Measurements from ENCODE around the gene MCTP1.
"Not testable (repeated sequence)": the region's sequence is repeated elsewhere in the genome, so short reads cannot be mapped to it uniquely, and the experiment has no call there.

MCTP1 gene

GRCh38 chr5:95251185-95251584 is 33.7 kb downstream of the MCTP1 start:
- no peak for FAIRE-seq

GRCh38 chr5:95244479-95244878 is 40.4 kb downstream of the MCTP1 start:
- no peak for FAIRE-seq

- no peak for FAIRE-seq
Observed at GRCh38 chr5:95241635-95242034, 43.3 kb downstream of the MCTP1 start.

- no peak for FAIRE-seq
Observed at GRCh38 chr5:95241161-95241560, 43.7 kb downstream of the MCTP1 start.

- FAIRE-seq: no peak
Observed at GRCh38 chr5:95238560-95239325, 46.2 kb downstream of the MCTP1 start.

- no peak for FAIRE-seq
Observed at GRCh38 chr5:95237324-95237723, 47.6 kb downstream of the MCTP1 start.

- no peak for FAIRE-seq
Observed at GRCh38 chr5:95235439-95235982, 49.4 kb downstream of the MCTP1 start.

GRCh38 chr5:95229646-95230045 is 55.2 kb downstream of the MCTP1 start:
- no peak for FAIRE-seq

GRCh38 chr5:95224701-95225459 is 60.0 kb downstream of the MCTP1 start:
- FAIRE-seq: no peak

- no peak for FAIRE-seq
Observed at GRCh38 chr5:95223566-95224258, 61.2 kb downstream of the MCTP1 start.

- FAIRE-seq: no peak
Observed at GRCh38 chr5:95222836-95223235, 62.1 kb downstream of the MCTP1 start.

GRCh38 chr5:95221234-95221633 is 63.7 kb downstream of the MCTP1 start:
- no peak for FAIRE-seq

GRCh38 chr5:95220381-95220780 is 64.5 kb downstream of the MCTP1 start:
- no peak for FAIRE-seq

- FAIRE-seq: no peak
Observed at GRCh38 chr5:95219411-95219810, 65.5 kb downstream of the MCTP1 start.

- FAIRE-seq: no peak
Observed at GRCh38 chr5:95217881-95218280, 67.0 kb downstream of the MCTP1 start.

GRCh38 chr5:95217351-95217750 is 67.5 kb downstream of the MCTP1 start:
- no peak for FAIRE-seq

- FAIRE-seq: no peak
Observed at GRCh38 chr5:95216136-95216955, 68.5 kb downstream of the MCTP1 start.

GRCh38 chr5:95207811-95208210 is 77.1 kb downstream of the MCTP1 start:
- FAIRE-seq: not testable (repeated sequence)

GRCh38 chr5:95194856-95195255 is 90.0 kb downstream of the MCTP1 start:
- no peak for FAIRE-seq

- FAIRE-seq: no peak
Observed at GRCh38 chr5:95191330-95191729, 93.6 kb downstream of the MCTP1 start.

GRCh38 chr5:95184924-95185323 is 100.0 kb downstream of the MCTP1 start:
- FAIRE-seq: no peak

GRCh38 chr5:95181644-95182043 is 103.2 kb downstream of the MCTP1 start:
- FAIRE-seq: no peak

All from islet of Langerhans (tissue), 1 donor.